Effector memory CD4-positive, alpha-beta T cell (primary cell): ENCODE data around the gene CACNB3.

Experiments used
- DNase-seq, 3 donors: peaks; one replicate each; pipeline ENCODE4 v3.0.0-alpha.2; 2020
- H3K27ac ChIP-seq: 2 replicates; pipeline ENCODE4 v1.7.0; 2013; ENCODE audit warnings: mild to moderate bottlenecking, low read length, moderate library complexity; ENCODE audit not compliant: insufficient read depth, poor library complexity, severe bottlenecking
- H3K27me3 ChIP-seq: replicated peaks from 2 replicates; pipeline ENCODE4 v1.7.0; 2013; ENCODE audit warnings: mild to moderate bottlenecking, low read length; ENCODE audit not compliant: insufficient read depth, control insufficient read depth, poor library complexity, severe bottlenecking
- H3K36me3 ChIP-seq: 2 replicates; pipeline ENCODE4 v1.7.0; 2013; ENCODE audit warnings: mild to moderate bottlenecking, low read length, moderate library complexity; ENCODE audit not compliant: control insufficient read depth, insufficient read depth
- H3K4me1 ChIP-seq: 2 replicates; pipeline ENCODE4 v1.7.0; 2013; ENCODE audit warnings: low read length, mild to moderate bottlenecking; ENCODE audit not compliant: control insufficient read depth, insufficient read depth, poor library complexity, severe bottlenecking
- H3K4me3 ChIP-seq: 2 replicates; pipeline ENCODE4 v1.7.0; 2013; ENCODE audit warnings: low read length, low read depth, mild to moderate bottlenecking; ENCODE audit not compliant: insufficient read depth, poor library complexity, severe bottlenecking
- H3K9me3 ChIP-seq: 2 replicates; pipeline ENCODE4 v1.7.0; 2013; ENCODE audit warnings: mild to moderate bottlenecking, low read length, moderate library complexity; ENCODE audit not compliant: control insufficient read depth
- total RNA-seq, 3 donors: gene quantifications; one replicate each; lab custom pipeline; 2026; lab: John Stamatoyannopoulos, UW

CACNB3 gene
- total RNA-seq, result 8.3 to 14.0 (median 9.9) reads per million in 3 donors

DNA sequence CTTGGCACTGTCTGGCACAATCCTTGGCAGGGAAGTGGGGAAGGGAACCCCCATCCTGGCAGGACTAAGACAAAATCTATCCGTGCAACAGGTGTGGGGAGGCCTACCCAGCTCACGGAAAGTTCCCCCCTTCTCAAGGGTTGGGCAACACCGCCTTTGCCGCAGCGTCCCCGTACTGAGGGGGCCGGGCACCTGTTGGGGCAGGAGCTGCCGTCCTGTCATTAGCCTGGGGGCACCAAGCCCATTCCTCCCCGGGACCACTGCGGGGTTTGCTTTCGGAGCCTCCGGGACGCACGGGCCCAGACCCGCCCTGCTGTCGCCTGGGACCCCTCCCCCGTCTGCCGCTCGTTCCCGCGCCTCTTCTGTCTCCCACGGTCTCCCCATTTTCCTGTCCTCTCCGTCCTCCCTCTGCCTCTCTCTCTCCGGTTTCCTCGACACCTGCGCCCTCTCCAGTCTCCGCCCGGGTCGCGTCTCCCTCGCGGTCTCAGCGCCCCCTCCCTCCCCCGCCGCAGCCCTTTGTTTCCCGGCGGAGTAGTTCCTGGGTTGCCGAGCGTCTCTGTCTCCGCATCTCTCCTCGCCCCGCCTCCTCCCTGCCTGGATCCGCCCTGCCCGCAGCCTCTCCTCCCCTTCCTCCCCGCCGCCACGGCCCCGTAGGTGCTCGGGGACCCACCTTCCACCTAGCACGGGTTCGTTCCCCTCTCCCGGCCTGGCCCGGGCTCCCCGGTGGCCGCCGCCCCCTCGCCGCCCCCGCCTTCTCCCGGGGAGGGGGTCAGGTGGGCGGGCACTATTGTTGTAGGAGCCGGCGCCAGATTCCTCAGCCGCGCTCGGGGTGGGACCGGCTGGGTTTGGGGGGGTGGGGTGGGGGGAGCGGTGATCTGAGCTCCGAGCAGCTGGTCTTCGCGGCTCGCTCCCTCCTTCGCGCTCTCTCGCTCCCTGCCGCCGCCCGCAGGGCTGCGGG is at the start of gene CACNB3:
CACNB3 (plus strand) TSS at position 624 of the 958 bp plus-strand sequence. CDS start 434 bp downstream, outside the sequence.
- H3K4me3 ChIP-seq, result peak within 1 kb of the TSS; percentile 74
- peak within 1 kb of the TSS; percentile 13 for H3K27ac ChIP-seq
- H3K36me3 ChIP-seq, result no peaks in the 10 kb centered on the region
- H3K4me1 ChIP-seq, result peaks cover 23% of the 10 kb centered on the region
- no peaks in the 10 kb centered on the region for H3K27me3 ChIP-seq
- H3K9me3 ChIP-seq, result no peaks in the 10 kb centered on the region
- DNase-seq, result peak; percentile 69 to 78 (median 75)

DNA sequence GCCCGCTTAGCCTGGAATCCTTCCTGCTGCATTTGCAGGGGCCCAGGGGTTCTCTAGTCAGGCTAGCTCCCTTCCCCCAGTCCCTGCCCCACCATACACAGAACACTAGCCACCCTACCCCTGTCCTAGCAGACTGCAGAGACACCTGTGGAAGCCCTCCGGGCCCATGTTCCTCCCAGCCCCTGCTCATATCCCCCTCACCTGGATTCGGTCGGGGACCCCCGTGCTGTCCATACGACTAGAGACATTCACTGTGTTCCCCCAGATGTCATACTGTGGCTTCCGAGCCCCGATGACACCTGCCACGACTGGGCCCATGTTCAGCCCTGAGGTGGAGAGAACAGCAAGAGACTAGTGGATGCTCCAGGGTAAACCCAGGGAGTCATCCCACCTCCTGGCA is 49.6 kb upstream of the CACNB3 start:
- Histone ChIP-seq H3K27ac (no peak overlapping the region), H3K4me1 (no peaks in the 10 kb centered on the region), H3K27me3 (no peaks in the 10 kb centered on the region), H3K9me3 (no peaks in the 10 kb centered on the region), H3K36me3 (no peaks in the 10 kb centered on the region), H3K4me3 (no peak overlapping the region)
- no peak for DNase-seq

DNA sequence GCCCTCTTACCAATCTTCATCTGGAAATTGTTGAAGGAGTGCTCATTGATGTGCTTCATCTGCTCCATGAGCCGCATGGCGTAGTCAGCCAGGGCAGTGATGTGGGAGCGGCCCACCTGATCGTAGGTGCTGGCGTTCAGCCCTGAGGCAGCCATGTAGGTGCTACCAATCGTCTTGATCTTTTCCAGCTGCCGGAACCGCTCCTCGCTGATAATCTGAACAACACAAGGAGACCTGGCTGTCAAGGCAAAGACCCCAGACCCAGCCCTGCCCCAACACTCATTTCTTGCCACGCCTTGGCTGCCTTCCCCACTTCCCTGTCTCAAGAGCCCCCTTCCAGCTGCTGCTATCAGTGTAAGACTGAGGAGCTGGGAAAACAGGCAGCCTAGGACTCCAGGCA is 47.5 kb upstream of the CACNB3 start:
- no peak overlapping the region for H3K27ac ChIP-seq
- H3K9me3 ChIP-seq, result no peaks in the 10 kb centered on the region
- no peaks in the 10 kb centered on the region for H3K36me3 ChIP-seq
- DNase-seq, result no peak
- no peaks in the 10 kb centered on the region for H3K27me3 ChIP-seq
- no peak overlapping the region for H3K4me3 ChIP-seq
- no peaks in the 10 kb centered on the region for H3K4me1 ChIP-seq

DNA sequence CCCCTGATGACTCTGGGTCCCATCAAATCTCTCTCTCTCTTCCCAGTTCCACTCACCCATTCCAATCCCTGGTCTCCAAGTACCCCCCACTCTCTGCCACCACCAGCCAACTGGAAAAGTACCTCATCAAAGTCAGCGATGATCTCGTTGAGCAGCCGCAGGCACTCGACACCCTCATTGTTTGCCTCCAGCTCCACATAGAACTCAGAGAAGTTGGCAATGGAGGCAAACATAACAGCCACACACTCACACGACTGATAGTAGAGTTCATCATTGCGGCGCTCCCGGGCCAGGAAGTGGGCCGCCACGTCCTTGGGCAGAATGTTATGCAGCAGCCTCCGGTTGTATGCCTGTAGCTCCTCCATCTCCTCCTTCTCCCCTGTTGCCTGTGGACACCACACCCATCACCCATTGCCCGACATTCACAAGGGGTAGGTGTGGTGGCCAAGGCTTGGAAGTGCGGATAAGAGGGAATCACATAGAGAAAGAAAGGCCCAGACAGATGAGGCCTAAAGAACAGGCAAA is 46.6 kb upstream of the CACNB3 start:
- H3K4me3 ChIP-seq, result no peak overlapping the region
- DNase-seq, result no peak
- H3K27me3 ChIP-seq, result no peaks in the 10 kb centered on the region
- no peaks in the 10 kb centered on the region for H3K36me3 ChIP-seq
- no peak overlapping the region for H3K27ac ChIP-seq
- H3K4me1 ChIP-seq, result no peaks in the 10 kb centered on the region
- no peaks in the 10 kb centered on the region for H3K9me3 ChIP-seq

DNA sequence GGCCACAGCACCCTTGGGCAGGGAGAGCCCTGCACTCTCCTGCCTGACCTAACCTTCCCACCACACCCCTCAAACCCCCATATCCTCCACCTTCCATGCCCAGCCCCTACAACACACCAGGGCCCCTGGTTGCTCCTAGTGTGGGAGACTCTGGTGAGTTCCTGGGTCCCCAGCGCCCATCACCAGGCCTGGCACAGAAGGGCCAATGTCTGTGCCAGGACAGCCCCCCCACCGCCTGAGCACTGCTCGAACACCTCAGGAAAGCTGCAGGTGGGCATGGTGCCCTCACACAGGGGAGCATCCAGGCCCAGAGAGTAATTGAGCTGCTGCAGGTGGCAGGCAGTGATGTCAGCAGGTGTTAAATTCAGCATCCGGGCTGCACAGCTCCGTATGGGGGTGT is 44.6 kb upstream of the CACNB3 start:
- Histone ChIP-seq H3K4me3 (no peak overlapping the region), H3K27ac (no peak overlapping the region), H3K27me3 (no peaks in the 10 kb centered on the region), H3K4me1 (no peaks in the 10 kb centered on the region), H3K36me3 (no peaks in the 10 kb centered on the region), H3K9me3 (no peaks in the 10 kb centered on the region)
- no peak for DNase-seq

DNA sequence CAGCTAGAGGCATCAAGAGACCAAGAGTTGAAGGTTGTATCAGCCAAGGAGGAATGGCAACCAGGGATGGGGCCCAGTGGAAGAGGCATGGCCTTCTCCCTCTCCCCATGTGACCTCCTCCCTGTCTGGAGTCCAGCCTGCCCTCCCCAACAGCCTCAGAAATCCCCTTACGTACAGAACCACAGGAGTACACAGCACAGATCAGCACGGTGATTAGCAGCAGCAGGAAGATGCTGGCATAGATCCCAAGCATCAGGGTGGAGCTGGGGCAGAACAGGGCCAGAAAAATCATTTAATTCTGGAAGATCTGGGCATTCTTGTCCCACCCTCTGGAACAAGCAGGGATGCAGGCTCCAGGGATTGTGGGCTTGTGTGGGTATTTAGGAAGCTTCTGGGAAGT is 43.8 kb upstream of the CACNB3 start:
- H3K36me3 ChIP-seq, result no peaks in the 10 kb centered on the region
- H3K27me3 ChIP-seq, result no peaks in the 10 kb centered on the region
- no peaks in the 10 kb centered on the region for H3K9me3 ChIP-seq
- H3K27ac ChIP-seq, result no peak overlapping the region
- no peaks in the 10 kb centered on the region for H3K4me1 ChIP-seq
- no peak overlapping the region for H3K4me3 ChIP-seq
- no peak for DNase-seq

DNA sequence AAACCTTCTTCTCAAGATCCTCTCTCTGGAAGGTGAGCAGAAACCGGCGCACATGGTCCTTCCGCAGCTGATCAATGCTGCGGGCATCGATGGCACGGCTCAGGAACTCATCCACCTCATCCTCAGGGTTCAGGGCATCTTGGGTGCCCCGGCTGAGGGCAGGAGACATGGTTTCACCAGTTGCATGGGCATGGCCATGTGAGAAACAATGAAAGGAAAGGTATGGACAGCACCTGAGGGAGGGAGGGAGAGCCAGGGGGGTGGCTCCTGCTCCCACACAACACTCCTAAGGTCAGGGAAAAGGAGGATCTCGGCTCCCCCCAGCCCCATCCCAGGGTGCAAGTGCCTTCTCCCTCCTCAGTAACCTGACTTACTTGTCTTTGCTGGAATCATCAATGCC is 43.0 kb upstream of the CACNB3 start:
- Histone ChIP-seq H3K4me3 (no peak overlapping the region), H3K4me1 (no peaks in the 10 kb centered on the region), H3K27me3 (no peaks in the 10 kb centered on the region), H3K36me3 (no peaks in the 10 kb centered on the region), H3K27ac (no peak overlapping the region), H3K9me3 (no peaks in the 10 kb centered on the region)
- DNase-seq, result no peak

DNA sequence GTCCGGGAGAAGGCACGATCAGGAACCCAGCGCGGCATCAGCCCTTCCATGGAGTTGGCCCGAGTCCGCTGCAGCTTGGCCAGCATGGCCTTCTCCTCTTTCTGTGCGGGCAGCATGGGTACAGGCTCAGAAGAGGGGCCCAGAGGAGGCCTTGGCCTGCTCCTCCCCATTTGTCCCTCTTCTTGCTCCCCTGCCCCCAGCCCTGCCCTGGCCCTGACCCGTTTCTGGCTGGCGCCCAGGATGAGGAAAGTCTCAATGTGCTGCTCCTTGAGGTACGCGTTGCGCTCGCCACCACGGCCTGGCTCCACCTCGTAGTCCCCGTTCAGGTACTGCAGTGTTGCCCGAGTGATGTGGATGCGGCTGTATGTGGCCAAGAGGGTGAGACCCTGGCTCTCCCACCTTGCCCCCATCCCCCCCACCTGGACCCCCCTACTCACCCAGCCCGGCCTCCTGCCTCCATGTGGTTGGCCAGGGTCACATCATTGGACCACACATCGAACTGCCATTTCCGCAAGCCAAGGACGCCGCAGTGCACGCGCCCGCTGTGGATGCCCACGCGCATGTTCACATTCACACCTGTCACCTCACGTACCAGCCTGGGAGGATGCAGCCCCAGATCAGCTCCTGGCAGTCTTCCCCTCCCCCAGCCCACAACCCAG is 42.2 kb upstream of the CACNB3 start:
- H3K27ac ChIP-seq, result no peak overlapping the region
- no peaks in the 10 kb centered on the region for H3K4me1 ChIP-seq
- no peak for DNase-seq
- no peak overlapping the region for H3K4me3 ChIP-seq
- H3K36me3 ChIP-seq, result no peaks in the 10 kb centered on the region
- no peaks in the 10 kb centered on the region for H3K27me3 ChIP-seq
- H3K9me3 ChIP-seq, result no peaks in the 10 kb centered on the region

DNA sequence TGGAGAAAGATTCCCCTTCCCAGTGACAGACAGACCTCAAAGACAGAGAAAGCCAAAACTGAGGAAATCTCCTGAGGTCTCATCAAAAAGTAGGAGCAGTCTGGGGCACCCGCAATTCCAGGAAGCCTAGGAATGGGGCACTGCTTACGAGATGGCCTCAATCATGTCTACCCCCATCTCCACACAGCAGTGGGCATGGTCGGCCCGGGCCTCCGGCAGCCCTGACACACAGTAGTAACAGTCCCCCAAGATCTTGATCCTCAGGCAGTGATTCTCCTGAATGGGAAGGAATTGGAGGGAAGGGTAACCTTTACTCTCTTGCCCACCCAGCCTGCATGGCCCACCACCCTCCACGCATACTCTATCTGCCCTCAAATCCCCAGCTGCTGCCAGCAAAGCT is 41.3 kb upstream of the CACNB3 start:
- no peaks in the 10 kb centered on the region for H3K9me3 ChIP-seq
- H3K27ac ChIP-seq, result no peak overlapping the region
- no peak overlapping the region for H3K4me3 ChIP-seq
- no peaks in the 10 kb centered on the region for H3K36me3 ChIP-seq
- no peaks in the 10 kb centered on the region for H3K4me1 ChIP-seq
- no peaks in the 10 kb centered on the region for H3K27me3 ChIP-seq
- no peak for DNase-seq
